ENCODE results near the gene CDC42BPA.

Gene CDC42BPA

DNA sequence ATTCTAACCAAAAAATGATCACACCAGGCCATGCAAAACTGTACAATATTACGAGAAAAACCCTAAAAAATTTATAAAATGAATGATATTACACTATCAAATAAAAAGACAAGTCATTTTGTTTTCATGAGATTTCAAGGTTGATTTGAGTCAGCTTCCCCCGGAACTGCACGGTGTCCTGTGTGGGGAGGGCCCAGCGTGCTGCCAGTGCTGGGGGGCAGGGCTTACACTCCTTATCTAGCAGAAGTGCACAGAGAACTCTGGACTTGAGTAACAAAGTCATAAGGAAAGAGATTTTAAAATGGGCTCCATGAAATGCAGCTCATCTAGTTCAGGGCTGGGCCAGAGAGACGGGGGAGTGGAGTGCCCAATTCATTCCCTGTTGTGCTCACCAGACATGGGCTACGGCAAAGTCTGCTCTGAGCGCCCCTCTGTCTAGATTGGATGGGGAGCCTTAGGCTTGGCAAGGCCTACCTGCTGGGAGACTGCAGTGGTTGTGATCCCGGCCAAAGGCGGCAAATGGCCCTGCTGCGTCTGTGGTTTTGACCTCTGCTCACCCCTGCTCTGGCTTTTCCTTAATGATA lies 328.1 kb downstream of the CDC42BPA start:
- TF ChIP-seq, protein P1, sequence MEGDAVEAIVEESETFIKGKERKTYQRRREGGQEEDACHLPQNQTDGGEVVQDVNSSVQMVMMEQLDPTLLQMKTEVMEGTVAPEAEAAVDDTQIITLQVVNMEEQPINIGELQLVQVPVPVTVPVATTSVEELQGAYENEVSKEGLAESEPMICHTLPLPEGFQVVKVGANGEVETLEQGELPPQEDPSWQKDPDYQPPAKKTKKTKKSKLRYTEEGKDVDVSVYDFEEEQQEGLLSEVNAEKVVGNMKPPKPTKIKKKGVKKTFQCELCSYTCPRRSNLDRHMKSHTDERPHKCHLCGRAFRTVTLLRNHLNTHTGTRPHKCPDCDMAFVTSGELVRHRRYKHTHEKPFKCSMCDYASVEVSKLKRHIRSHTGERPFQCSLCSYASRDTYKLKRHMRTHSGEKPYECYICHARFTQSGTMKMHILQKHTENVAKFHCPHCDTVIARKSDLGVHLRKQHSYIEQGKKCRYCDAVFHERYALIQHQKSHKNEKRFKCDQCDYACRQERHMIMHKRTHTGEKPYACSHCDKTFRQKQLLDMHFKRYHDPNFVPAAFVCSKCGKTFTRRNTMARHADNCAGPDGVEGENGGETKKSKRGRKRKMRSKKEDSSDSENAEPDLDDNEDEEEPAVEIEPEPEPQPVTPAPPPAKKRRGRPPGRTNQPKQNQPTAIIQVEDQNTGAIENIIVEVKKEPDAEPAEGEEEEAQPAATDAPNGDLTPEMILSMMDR (conservative IDR thresholded peaks at IDR 0.05; ENCODE audit: control insufficient read depth, insufficient read depth, low read depth, low read length), result no peak
- no peak for DNase-seq (ENCODE audit: low read depth)
- no peak overlapping the region for H3K4me3 ChIP-seq (ENCODE audit: control insufficient read depth, low read depth, low read length)

DNA sequence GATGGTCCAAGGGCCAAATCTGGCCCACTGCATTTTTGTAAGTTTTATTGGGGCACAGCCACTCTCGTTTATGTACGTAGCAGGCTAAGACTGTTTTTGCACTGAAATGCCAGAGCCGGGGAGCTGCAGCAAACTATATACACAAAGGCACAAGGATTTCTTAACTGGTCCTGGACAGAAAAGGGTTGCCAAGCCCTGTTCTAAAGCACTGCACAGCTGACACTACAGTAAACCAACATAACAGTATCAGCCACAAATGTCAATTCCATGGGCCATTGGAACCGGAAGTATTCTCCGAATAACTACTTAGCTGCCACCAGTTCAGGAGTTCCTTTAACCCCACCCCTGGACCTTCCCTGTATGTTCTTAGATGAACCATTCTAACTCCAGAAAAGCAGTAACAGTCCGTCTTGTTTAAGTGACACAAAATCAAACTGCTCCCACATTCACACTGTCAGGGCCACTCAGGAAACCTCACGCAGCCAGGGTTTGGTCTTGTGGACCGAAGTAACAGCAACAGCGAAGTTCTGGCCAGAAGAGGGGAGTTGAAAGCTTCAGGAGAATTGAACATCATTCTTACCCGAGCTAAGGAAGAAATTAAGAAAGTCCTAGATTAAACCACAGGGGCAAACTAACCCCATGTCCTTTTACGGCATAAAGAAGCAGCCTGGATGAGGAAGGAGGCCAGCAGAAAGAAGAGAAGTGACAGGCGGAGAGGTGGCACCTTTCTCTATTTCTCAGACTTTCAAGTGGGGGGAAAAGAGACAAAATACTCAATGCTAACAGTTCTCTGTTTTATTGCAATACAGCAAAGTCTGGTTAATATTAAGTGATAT lies 329.0 kb downstream of the CDC42BPA start:
- TF ChIP-seq, protein P1 (conservative IDR thresholded peaks at IDR 0.05; ENCODE audit: control insufficient read depth, insufficient read depth, low read depth, low read length), result no peak
- H3K4me3 ChIP-seq (ENCODE audit: control insufficient read depth, low read depth, low read length), result no peak overlapping the region
- DNase-seq (ENCODE audit: low read depth), result no peak

DNA sequence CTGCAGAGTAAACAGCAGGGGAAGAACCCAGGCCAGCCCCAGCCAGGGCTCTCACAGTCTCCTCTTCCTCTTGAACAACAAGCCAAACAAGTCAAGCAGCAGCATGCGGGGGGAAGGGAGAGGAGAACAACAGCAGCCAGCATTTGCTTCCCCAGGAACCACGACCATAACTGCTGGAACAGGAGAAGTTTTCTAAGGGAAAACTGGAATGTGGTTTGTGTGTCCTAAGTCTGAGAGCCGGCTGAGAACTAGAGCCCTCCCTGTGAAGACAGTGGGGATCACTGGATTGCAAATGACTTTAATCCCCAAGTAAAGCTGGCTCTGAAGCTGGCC lies 330.0 kb downstream of the CDC42BPA start:
- H3K4me3 ChIP-seq (ENCODE audit: control insufficient read depth, low read depth, low read length), result no peak overlapping the region
- TF ChIP-seq, protein P1 (conservative IDR thresholded peaks at IDR 0.05; ENCODE audit: control insufficient read depth, insufficient read depth, low read depth, low read length), result no peak
- DNase-seq (ENCODE audit: low read depth), result no peak

DNA sequence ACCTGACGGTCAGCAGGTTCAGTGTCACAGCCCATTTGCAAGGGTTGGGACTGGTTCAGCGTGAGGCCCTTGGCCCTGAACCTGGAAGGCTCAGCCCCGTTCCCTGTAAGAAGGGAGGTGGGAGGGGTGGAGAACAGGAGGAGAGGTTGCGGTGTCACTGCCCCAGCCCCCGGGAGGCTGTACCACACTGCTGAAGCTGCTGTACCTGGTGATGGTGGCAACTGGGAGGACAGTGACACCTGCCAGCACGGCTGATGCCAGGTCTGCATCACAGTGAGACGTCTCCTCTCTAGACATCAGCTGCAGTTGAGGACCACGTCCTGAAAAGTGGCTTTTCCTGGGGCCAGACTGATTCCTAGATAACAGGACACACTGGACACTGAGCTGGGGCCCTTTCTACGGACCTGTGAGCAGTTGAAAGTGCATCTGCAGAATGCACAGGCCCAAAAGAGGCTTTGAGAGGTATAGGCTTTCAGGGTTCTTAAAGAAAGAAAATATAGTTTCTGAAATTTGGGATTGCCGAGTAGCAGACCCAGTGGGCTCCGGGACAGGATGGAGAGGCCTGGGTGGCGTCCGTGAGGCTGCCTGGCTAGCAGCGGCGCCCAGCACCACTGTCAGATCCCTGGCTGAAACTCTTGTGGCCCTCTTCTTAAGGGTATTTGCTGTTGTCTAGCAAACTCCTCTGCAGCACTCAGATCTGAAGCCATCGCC lies 330.5 kb downstream of the CDC42BPA start:
- DNase-seq (ENCODE audit: low read depth), result no peak
- TF ChIP-seq, protein P1 (conservative IDR thresholded peaks at IDR 0.05; ENCODE audit: control insufficient read depth, insufficient read depth, low read depth, low read length), result no peak
- H3K4me3 ChIP-seq (ENCODE audit: control insufficient read depth, low read depth, low read length), result no peak overlapping the region

DNA sequence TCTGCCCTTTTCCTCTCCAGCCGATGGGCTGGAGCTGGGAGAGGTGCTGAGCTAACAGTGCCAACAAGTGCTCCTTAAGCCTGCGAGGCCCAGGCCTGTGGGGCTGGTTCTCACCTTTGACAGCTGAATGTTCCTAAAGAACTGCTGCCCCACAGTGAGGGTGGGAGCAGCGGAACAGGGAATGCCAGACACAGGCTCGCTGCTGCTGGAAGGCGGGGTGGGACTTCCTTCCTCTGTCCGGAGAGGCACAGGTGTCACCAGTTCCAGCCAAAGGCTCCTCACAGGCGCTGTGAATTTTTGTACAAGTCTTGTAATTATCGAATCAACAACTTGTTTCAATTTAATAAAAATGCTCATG lies 331.1 kb downstream of the CDC42BPA start:
- no peak overlapping the region for H3K4me3 ChIP-seq (ENCODE audit: control insufficient read depth, low read depth, low read length)
- DNase-seq (ENCODE audit: low read depth), result no peak
- TF ChIP-seq, protein P1 (conservative IDR thresholded peaks at IDR 0.05; ENCODE audit: control insufficient read depth, insufficient read depth, low read depth, low read length), result no peak

DNA sequence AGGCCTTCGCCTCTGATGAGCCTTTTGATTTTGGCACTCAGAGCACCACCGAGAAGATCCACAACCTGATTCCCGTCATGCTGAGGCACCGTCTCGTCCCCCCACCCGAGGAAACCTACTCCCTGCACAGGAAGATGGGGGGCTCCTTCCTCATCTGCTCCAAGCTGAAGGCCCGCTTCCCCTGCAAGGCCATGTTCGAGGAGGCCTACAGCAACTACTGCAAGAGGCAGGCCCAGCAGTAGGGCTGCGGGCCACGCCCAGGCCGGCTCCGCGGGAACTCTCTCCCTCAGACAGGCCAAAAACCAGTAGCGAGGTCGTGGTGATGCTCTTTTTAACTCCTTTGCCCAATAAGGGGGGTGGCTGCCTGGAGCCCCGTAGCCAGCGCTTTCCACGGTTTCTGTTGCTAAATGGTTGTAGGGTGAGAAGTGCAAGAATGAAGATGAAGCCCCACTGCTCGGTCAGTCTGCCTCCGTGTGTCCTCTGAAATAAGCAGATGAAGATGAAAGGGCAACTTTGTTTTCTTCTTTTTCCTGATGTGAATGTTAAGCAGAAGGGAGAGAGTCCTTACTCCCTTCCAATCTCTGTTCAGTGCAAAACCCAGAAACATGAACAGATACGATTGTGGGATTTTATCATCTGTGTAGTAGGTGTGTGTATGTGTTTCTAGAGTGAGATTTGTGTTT lies 331.7 kb downstream of the CDC42BPA start:
- DNase-seq (ENCODE audit: low read depth), result no peak
- no peak overlapping the region for H3K4me3 ChIP-seq (ENCODE audit: control insufficient read depth, low read depth, low read length)
- TF ChIP-seq, protein P1 (conservative IDR thresholded peaks at IDR 0.05; ENCODE audit: control insufficient read depth, insufficient read depth, low read depth, low read length), result no peak
